ENCODE measurements around the gene SPATC1L. TPM values are rescaled to one million over a fixed set of nuclear protein-coding genes. Genes with fewer than 3 reads are reported as not detected.
"Not testable (repeated sequence)": the region's sequence is repeated elsewhere in the genome, so short reads cannot be mapped to it uniquely, and the experiment has no call there.

The SPATC1L gene
- total RNA-seq, 1 donor from 2014 or later, result 5.2 TPM

DNA sequence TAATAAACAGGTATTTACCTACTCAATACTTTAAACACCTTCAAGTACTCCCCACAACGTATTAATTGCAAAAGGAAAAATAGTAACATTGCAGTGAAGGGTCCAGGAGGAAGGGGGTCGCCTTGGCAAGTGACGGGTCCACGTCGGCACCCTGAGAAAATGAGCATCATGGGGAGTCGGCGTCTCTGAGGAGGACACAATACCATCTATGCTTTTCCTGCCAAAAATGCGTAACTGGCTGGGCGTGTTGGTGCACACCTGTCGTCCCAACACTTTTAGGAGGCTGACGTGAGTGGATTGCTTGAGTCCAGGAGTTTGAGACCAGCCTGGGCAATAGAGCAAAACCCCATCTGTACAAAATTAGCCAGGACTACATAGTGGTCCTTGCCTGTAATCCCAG is 36.2 kb downstream of the SPATC1L start:
- TF ChIP-seq, protein P1, sequence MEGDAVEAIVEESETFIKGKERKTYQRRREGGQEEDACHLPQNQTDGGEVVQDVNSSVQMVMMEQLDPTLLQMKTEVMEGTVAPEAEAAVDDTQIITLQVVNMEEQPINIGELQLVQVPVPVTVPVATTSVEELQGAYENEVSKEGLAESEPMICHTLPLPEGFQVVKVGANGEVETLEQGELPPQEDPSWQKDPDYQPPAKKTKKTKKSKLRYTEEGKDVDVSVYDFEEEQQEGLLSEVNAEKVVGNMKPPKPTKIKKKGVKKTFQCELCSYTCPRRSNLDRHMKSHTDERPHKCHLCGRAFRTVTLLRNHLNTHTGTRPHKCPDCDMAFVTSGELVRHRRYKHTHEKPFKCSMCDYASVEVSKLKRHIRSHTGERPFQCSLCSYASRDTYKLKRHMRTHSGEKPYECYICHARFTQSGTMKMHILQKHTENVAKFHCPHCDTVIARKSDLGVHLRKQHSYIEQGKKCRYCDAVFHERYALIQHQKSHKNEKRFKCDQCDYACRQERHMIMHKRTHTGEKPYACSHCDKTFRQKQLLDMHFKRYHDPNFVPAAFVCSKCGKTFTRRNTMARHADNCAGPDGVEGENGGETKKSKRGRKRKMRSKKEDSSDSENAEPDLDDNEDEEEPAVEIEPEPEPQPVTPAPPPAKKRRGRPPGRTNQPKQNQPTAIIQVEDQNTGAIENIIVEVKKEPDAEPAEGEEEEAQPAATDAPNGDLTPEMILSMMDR (IDR thresholded peaks at IDR 0.05), result no peak
- TF ChIP-seq POLR2AphosphoS5 (IDR thresholded peaks at IDR 0.05; ENCODE audit: insufficient read depth in 1 of 2, low read depth in 1 of 2) (no peak), POLR2A (IDR thresholded peaks at IDR 0.05) (no peak)
- H3K27ac ChIP-seq, result no peak overlapping the region
- no peak overlapping the region for H3K4me3 ChIP-seq
- intact Hi-C loops (cut with DNase I), result loop anchor here (10.0 kb wide), 1 partner anchor 77 kb away; the partner anchor contains the start of gene LSS
- no peaks in the 10 kb centered on the region for H3K27me3 ChIP-seq
- H3K36me3 ChIP-seq, result no peaks in the 10 kb centered on the region
- no peaks in the 10 kb centered on the region for H3K9me3 ChIP-seq
- H3K4me1 ChIP-seq, result peaks cover 12% of the 10 kb centered on the region
- no peak for DNase-seq (ENCODE audit: extremely low spot score in 2 of 2)

- DNase-seq (ENCODE audit: extremely low spot score in 2 of 2); H3K27ac ChIP-seq; H3K4me1 ChIP-seq; H3K27me3 ChIP-seq; H3K36me3 ChIP-seq; H3K9me3 ChIP-seq; H3K4me3 ChIP-seq: not testable (repeated sequence)
- intact Hi-C loops (cut with DNase I), result loop anchor here (10.0 kb wide), 1 partner anchor 77 kb away; the partner anchor contains the start of gene LSS
Measured at GRCh38 chr21:46147429-46147828, 36.8 kb downstream of the SPATC1L start.

- Histone ChIP-seq H3K36me3 (no peaks in the 10 kb centered on the region), H3K27me3 (no peaks in the 10 kb centered on the region), H3K4me1 (peaks cover 7% of the 10 kb centered on the region), H3K4me3 (no peak overlapping the region), H3K27ac (no peak overlapping the region), H3K9me3 (no peaks in the 10 kb centered on the region)
- TF ChIP-seq POLR2A (IDR thresholded peaks at IDR 0.05), result no peak
- intact Hi-C loops (cut with DNase I), result loop anchor here (10.0 kb wide), 1 partner anchor 78 kb away; the partner anchor contains the start of gene LSS
- no peak for DNase-seq (ENCODE audit: extremely low spot score in 2 of 2)
Measured at GRCh38 chr21:46146856-46147255, 37.4 kb downstream of the SPATC1L start.

- intact Hi-C loops (cut with DNase I), result loop anchor here (10.0 kb wide), 1 partner anchor 79 kb away; the partner anchor contains the start of gene LSS
- no peak overlapping the region for H3K27ac ChIP-seq
- H3K4me1 ChIP-seq, result peaks cover 7% of the 10 kb centered on the region
- TF ChIP-seq, protein P1 (IDR thresholded peaks at IDR 0.05), result no peak
- TF ChIP-seq POLR2AphosphoS5 (IDR thresholded peaks at IDR 0.05; ENCODE audit: insufficient read depth in 1 of 2, low read depth in 1 of 2) (no peak), POLR2A (IDR thresholded peaks at IDR 0.05) (no peak)
- H3K4me3 ChIP-seq, result no peak overlapping the region
- no peaks in the 10 kb centered on the region for H3K27me3 ChIP-seq
- no peaks in the 10 kb centered on the region for H3K9me3 ChIP-seq
- H3K36me3 ChIP-seq, result no peaks in the 10 kb centered on the region
- no peak for DNase-seq (ENCODE audit: extremely low spot score in 2 of 2)
Measured at GRCh38 chr21:46145840-46146691, 38.2 kb downstream of the SPATC1L start.

GRCh38 chr21:46145159-46145839 is 39.0 kb downstream of the SPATC1L start:
- H3K9me3 ChIP-seq, result no peaks in the 10 kb centered on the region
- peaks cover 7% of the 10 kb centered on the region for H3K4me1 ChIP-seq
- H3K36me3 ChIP-seq, result no peaks in the 10 kb centered on the region
- no peak for DNase-seq (ENCODE audit: extremely low spot score in 2 of 2)
- no peak overlapping the region for H3K27ac ChIP-seq
- TF ChIP-seq, protein P1 (IDR thresholded peaks at IDR 0.05), result no peak
- TF ChIP-seq POLR2A (IDR thresholded peaks at IDR 0.05) (no peak), POLR2AphosphoS5 (IDR thresholded peaks at IDR 0.05; ENCODE audit: insufficient read depth in 1 of 2, low read depth in 1 of 2) (no peak)
- intact Hi-C loops (cut with DNase I), result loop anchor here (10.0 kb wide), 1 partner anchor 80 kb away; the partner anchor contains the start of gene LSS
- H3K27me3 ChIP-seq, result no peaks in the 10 kb centered on the region
- no peak overlapping the region for H3K4me3 ChIP-seq
